AG20443 (cell line): ENCODE measurements around the gene MSI2.

Experiments
- DNase-seq: peaks from one replicate; pipeline ENCODE4 v3.0.0; 2012; ENCODE audit warnings: low spot score, mixed read lengths

MSI2 gene

GRCh38 chr17:57578608-57579225 lies 322.4 kb downstream of the MSI2 start:
- DNase-seq: peak; percentile 34

DNA sequence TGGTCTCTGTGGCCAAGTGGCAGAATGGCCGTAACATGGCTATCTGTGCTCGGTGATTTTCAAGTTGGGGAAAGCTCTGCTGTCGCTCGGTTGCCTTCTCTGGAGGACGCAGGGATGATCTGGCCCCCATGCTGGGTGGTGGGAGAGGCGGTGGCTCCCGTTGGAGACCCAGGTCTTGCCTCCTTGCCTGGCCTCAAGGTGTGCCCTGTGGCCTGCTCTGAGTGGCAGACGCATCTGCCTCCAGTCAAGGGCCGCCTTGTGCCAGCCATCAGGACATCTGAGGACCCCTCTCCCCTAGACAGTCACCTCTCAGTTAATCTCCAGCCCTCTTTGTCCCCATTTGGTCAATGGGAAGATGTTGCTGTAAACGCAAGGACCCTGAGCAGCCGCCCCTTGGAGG lies 322.9 kb downstream of the MSI2 start:
- no peak for DNase-seq

GRCh38 chr17:57580055-57580739 lies 323.9 kb downstream of the MSI2 start:
- DNase-seq: no peak

GRCh38 chr17:57582881-57583756 lies 326.8 kb downstream of the MSI2 start:
- no peak for DNase-seq

- DNase-seq: peak; percentile 74
These were observed 327.8 kb downstream of the MSI2 start for GRCh38 chr17:57584050-57584551.

DNA sequence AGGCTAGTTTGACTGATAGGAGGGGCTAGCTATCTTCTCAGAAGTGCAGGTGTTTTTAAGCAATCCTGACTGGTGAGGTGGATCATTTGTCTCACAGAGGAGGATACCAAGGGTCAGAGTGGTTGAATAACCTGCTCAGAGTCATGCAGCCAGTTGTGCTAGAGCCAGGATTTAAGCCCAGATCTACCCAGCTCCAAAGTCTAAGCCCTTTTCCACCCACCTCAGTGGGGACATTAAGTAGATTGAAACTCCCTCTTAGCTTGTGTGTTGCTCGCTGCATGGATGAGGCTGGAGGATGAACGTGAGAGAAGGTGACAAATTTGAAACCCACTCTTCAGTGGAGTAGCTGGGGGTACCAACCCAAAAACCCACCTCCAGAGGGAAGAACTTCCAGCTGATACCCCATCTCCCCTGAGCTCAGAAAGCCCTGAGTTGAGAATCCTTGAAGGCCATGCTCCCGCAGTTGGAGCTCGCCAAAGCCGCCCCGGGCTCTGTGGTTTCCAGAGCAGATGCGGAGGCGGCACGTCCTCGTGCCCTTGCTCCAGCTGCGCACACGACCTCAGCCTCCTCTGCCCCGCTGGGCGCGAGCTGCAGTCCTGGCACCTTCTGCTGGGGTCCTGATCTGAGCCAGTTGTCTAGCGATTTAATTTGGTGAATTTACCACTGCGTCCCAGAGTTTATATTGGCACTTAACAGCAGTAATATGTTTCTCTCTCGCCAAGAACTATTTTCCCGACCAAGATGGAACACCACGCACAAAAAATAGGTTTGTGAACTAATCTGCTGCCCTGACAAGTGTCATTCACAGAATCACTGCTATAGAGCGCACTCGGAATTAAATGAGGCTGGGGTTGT lies 329.2 kb downstream of the MSI2 start:
- no peak for DNase-seq

GRCh38 chr17:57586196-57586740 lies 329.9 kb downstream of the MSI2 start:
- DNase-seq: no peak

DNA sequence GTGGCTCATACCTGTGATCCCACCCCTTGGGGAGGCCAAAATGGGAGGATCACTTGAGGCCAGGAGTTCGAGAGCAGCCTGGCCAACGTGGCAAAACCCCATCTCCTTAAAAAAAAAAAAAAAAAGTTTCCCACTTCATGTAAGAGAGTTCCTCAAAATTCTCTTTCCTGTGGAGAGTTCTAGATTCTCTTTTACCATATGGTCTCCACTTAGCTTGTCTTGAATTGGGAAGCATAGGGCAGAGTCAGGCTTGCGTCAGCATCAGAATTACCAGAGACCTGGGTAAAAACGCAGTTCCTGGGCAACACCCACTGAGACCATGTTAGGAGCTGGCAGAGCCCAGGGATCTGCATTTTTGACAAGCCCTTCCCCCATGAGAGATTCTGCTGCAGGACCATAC lies 330.4 kb downstream of the MSI2 start:
- no peak for DNase-seq

- DNase-seq: no peak
These were observed 331.1 kb downstream of the MSI2 start for GRCh38 chr17:57587193-57587969.

DNA sequence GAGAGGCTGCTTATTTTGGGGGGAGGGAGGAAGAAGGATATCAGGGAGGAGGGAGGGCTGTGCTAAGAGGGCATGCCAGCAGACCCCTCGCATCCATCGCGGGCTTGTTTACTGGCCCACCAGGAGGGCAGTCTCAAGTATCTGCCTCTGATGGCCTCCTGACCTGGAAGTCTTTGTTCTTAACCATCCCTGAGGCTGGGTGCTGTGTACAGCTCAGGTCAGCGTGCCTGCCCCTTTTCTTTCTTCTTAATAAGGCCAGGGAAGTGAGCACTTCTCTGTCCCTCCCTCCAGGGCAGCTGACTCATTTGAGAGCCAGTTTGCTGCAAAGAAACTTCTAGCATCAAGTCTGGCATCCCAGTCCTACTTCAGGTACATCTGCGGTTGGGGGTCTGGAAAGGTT lies 331.8 kb downstream of the MSI2 start:
- DNase-seq: no peak

DNA sequence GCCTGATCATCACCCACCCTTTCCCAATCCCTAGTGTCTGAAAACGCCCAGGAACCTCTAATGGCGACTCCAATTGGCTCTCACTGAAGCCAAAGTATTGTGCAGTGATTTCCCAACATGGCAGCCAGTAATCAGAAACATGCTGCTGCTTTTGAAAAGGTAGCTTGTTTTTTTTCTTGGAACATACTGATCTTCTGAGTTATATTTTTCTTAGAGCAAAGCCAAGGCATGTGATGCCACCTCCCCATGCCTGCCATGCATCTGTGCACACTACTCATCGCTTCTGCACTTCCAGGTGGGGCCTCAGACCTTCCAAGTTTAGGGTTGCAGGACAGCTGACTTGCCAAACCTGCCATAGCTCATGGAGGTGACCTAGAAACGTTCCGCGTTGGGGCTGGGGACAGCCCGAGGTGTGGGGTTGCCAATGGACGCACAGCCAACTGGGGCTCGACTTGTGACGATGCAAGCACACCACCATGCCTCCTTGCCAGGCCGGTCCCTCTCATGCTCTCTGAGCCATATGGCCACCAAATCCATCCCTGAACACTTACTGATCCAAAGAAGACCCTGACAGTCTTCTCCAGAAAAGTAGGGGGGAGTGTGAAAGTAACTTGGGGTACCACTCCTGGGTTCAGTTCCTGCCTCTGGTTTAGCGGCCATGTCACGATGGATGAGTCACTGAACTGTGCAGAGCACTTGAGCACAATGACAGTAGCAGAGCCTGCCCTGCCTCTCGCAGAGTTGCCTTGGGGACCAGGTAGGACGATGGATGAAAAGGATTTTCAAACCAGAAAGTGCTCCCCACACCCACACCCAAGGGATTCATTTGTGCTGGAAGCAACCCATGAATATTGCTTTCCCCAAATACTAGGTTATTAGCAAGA lies 333.1 kb downstream of the MSI2 start:
- DNase-seq: no peak

DNA sequence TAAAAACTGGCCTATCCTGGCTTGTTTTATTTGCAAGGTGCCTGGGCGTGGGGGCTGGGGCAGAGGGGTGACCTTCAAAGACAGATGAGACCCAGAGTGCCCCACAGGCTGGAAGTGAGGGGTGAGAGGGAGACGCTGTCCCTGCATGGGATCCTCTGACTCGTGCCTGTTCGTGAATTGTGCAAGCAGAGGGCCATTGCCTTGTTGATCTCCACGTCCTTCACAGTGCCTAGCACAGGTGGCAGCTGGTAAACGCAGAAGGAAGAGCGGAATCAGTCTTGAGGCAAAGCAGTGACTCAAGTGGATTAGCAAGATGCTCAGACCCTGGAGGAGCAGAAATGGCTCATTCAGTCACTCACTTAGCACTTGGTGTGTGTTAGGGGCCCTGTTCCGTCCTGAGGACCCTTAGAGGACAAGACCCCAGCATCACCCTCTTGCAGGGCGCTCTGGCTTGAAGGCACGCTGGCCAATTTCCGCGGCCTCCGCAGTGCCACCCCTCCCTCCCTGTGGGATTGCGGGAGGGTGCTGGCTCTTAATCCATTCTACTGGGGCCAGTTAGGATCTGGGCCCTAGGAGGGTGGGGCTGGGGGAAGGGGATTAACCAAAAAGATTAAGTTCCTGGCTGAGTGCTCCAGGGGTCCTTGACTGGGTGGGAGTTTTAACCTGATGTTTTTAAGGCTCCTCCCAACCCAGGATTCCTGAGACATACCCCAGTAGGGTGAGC lies 337.6 kb downstream of the MSI2 start:
- DNase-seq: no peak

- no peak for DNase-seq
These were observed 338.4 kb downstream of the MSI2 start for GRCh38 chr17:57594767-57595166.

GRCh38 chr17:57595426-57595825 lies 339.1 kb downstream of the MSI2 start:
- DNase-seq: no peak

DNA sequence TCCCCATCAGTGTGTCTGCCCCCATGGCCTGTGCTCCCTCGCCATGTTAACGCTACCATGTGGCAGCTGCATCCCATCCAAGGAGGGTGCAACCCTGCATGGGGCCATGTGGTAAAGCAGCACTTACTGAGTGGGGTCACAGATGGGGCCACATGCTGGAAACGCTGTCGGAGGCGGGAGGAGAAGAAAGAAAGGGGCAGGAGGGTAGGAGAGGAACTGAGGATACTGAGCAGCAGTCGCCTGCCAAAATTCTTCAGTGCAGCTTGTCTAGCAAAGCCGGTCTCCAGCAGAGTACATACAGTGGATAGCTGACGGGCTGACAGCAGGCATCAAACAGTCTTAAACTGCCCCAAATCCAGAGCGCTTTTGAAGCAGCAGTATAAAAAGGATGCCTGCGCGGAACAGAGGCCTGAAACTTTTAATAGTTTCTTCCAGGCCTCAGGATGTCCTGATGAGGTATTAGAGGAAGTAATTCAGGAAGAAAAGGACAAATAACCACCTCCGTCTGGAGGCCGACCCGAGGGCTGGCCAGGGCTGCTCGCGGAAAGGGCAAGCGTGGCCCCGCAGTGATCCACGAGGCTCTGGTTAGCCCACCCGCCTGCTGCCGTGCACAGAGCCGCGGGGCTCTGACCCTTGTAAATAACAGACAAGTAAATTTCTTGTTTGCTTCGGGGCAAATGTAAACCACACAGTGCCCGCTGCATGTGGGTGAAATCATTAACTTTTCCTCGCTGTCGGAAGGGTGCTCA lies 339.8 kb downstream of the MSI2 start:
- DNase-seq: no peak

- no peak for DNase-seq
These were observed 340.8 kb downstream of the MSI2 start for GRCh38 chr17:57597101-57597500.

GRCh38 chr17:57597531-57598453 lies 341.5 kb downstream of the MSI2 start:
- peak; percentile 83 for DNase-seq
